Measurements from ENCODE around the gene GMCL1. TPM values are rescaled to one million over a fixed set of nuclear protein-coding genes. Genes with fewer than 3 reads are reported as not detected.
A peak's percentile ranks its signal among the peaks of the same experiment; 100 is the strongest.
"Not testable (repeated sequence)": the region's sequence is repeated elsewhere in the genome, so short reads cannot be mapped to it uniquely, and the experiment has no call there.

The GMCL1 gene
- total RNA-seq (2014; rRNA removed), result 6.7 and 9.1 TPM in 2 replicates
- polyA plus RNA-seq (2012), result 3.7 TPM

DNA sequence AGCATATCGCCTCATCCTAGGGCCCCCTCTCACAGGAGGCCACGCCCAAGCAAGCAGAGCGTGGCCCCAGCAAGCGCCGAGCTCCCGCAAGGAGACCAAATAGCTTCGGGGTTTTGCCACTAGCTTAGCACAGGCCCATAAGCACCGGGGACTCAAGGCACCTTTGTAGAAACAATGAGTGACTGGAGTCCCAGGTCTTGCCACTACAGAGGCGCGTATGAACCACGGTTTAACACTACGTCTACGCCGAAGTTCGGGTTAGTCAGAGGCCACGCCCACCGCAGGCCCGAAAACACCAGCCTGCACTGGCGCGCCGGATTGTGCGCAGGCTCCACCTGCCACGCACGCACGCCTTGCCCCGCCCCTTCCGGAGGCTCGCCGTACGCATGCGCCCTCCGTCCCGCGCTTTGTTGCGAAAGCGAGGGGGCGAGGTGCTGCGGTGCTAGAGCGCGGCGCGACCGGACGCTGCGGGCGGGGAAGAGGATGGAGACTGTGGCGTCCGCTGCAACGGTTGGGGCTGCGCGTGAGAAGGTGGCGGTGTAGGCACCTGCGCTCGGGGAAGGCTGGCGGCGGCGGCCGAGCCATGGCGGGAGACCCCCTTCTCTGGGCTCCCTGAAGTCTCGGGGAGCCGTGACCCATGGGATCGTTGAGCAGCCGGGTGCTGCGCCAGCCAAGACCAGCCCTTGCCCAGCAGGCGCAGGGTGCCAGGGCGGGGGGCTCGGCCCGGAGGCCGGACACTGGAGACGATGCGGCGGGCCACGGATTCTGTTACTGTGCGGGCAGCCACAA, at the start of gene GMCL1:
Gene GMCL1, plus strand, starts transcription at position 405 of the 789 bp plus-strand sequence. Its CDS starts 233 bp downstream, at position 638.
- peak; percentile 92 for DNase-seq (ENCODE audit: low read depth)

DNA sequence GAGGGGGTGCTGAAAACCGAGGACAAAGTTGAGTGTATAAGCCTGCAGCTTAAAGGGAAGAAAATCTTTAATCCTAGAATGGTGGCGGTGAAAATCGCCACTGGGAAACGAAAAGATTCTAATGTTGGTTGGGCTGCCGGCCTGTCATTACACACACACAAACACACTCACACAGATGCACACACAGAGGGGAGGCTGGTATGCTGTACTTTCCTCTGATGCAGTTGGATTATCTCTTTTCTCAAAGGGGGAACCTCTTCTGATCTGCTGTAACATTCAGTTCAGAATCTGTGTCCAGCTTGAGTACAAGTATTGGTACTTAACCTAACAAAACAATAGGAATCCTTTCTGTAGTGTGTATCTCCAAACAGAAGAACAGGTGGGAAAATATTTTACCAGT, 48.5 kb upstream of the GMCL1 start:
- no peak for DNase-seq (ENCODE audit: low read depth)

DNA sequence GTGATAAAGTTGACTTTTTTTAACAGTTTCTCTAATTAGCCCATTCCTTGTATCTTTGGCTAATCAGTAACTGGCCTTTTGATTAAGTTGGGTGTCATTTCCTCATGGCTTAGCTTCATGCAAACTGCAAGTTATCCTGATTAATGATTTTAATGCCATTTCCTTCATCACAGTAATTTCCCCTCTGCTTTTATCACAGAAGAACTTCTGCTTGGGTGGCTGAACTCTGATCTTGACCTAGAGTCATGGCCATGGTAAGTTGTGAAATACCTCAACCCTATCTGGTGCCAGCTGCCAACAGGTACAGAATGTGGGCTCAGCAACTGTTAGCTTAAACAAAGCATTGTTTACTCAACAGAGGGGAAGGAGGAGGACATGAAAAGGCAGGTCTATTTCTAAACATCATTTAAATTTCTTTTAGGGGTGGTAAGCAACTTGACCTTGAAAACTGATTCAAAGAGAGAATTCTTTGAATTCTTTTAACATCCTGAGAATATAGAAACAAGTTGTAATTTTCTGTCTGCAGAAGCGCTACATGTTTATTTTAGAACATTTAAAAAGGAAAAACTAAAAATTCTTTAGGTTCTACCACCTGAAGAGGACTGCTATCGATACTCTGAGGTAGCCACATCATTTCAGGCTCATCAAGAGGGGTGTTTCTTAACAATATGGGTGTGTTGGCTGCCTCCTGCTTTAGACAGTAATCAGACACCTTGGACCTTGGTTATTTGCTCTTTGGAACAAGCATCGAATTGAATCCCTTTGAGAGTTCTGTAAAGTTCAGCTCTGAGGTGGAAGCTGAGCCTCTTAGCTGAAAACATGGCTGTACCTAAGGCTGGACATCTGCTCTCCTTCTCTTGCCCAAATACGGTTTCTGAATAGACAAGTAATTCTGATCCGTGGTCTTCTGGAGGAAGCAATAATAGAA, 47.9 kb upstream of the GMCL1 start:
- no peak for DNase-seq (ENCODE audit: low read depth)

DNA sequence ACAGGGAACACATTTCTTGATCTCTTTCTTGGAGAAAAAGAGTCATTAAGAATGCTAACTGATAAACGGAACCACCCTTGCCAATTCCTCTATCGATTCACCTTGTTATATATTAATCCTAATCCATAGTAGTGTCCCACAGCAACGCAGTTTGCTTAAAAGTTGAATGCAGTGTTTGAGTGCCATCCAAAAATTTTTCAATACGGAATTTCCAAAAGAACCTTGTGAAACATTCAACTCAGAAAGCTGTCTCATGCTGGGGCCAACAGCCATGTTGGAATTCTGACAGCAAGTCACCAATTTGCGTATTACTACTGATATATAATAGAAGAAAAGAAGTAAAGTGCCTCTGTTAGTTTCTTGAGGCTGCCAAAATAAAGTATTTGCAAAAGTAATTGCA, 45.2 kb upstream of the GMCL1 start:
- no peak for DNase-seq (ENCODE audit: low read depth)

- DNase-seq (ENCODE audit: low read depth), result no peak
Observed at GRCh38 chr2:69785358-69785757, 44.1 kb upstream of the GMCL1 start.

DNA sequence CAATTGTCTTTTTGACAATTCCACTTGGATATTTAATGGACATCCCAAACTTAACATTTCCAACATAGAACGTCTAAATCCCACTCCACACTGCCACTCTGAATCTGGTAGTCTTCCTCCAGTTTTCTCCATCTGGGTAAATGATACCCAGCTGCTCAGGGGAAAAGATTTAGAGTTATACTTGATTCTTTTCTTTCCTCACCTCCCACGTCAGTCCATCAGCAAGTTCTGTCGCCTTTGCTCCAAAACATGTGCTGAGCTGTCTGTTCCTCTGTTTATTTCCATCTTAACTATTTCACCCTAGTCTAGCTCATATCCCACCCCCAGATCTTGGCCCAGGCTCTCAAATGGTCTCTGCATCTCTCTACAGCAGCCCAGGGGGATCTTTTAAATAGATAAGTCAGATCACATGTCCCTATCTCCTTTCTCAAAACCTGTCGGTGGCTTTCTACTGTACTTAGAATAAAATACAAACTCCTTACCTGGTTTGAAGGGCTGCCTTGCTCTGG, 43.4 kb upstream of the GMCL1 start:
- no peak for DNase-seq (ENCODE audit: low read depth)

- peak; percentile 95 for DNase-seq (ENCODE audit: low read depth)
Observed at GRCh38 chr2:69789175-69789721, 40.2 kb upstream of the GMCL1 start.

DNA sequence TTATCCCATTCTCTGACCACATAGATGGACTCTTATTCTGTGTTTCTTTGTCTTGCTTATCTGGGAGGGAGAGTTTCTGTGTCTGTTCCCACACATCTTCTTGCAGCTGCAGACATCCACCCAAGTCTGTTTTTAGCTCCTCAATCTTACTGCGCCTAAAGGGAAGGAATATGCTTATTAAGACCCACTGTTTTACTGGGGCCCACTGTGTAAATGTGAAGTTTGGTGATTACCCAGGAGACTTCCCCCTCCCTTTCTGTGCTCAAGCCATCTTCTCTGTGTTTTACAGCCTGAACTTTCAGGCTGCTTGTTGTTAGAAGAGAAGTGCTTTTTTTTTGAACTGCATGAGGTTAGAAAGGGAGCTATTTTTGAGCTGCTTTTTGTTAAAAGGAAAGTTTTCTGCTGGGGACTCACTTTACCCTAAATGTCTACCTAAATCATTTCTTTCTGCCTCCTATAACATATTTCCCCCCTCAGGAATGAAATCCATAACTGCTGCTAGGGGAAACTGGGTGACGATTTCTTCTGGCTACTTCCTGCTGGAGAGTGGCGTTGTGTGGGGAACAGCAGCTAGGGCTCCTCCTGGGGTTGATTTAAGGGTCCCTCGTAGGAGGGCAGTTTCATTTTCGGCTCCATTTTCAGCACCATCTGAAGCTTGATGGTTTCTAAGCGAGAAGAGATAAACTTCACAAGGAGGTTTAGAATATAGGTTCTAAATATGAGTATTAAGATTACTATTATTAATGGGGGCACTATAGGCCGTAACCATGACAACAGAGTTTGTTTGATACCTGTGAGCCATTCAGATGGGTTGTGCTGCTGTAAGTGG, 39.5 kb upstream of the GMCL1 start:
- no peak for DNase-seq (ENCODE audit: low read depth)

DNA sequence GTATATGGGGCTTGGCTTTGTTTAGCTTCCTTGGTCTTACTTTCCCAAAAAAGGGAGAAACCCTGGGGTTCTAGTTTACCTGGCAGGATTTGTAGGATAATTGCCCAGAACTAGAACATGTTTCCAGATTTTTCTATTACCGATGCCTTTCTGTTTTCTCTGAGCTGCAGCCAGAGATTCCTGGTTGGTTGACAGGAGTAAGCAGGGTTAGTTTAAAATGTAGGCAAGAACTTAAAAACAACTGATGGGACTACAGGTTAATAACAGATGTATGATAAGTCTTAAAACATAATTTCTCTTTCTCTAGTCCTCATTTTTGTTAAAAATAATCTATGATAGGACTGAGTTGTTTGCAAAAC, 38.9 kb upstream of the GMCL1 start:
- no peak for DNase-seq (ENCODE audit: low read depth)

DNA sequence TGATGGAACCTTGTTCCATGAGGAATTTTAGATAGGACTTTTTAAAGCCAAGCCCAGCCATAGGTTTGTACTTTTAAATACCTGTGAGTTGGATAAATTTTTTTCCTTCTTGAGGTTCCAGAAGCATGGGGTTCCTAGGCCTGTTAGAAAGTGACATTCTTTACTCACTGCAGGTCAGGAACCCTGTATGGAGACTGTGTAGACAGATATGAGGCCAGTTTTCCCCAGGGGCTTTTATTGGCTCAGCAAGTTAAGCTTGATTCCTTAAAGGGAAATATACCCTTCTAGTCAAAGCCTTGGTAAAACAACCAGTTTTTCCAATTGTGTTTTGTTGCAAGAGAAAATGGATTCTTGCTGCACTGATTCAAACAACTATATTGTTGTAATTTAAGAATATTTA, 38.4 kb upstream of the GMCL1 start:
- DNase-seq (ENCODE audit: low read depth), result peak; percentile 61

DNA sequence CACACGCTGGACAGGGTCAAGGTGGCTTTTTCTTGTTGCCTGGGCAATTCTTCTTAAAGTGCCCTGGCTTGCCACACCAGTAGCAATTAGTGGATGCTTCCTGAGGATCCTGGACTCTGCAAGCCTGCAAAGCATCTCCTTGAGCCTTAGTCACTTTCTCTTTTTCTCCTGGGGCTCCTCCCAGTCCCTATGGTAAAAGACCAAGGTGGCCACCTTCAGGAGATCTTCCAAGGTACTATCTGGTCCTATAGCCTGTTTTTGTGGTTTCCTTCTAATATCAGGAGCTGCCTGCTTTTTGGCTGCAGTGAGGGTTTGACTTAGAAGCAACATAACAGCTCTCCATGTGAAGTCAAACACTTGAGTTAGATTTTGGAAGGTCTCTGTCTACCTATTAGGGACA, 33.3 kb upstream of the GMCL1 start:
- no peak for DNase-seq (ENCODE audit: low read depth)

DNA sequence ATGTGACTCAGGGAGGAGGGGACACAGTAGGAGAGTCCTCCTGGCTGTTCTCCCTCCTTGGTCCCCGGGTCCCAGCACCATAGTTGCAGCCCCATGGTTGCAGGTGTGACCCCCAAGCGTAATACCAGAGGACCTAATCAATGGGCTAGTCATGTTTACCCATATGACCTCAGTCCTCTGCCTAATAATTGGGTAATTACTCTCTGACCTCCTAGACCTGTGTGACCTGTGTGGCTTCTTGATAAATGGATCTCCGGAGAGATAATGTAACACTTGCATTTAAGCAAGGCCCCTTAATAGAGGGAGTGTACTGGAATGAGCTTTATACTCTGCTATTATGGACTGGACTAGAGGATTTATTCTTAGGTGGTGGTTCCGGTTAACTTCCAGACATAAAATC, 32.2 kb upstream of the GMCL1 start:
- no peak for DNase-seq (ENCODE audit: low read depth)

DNA sequence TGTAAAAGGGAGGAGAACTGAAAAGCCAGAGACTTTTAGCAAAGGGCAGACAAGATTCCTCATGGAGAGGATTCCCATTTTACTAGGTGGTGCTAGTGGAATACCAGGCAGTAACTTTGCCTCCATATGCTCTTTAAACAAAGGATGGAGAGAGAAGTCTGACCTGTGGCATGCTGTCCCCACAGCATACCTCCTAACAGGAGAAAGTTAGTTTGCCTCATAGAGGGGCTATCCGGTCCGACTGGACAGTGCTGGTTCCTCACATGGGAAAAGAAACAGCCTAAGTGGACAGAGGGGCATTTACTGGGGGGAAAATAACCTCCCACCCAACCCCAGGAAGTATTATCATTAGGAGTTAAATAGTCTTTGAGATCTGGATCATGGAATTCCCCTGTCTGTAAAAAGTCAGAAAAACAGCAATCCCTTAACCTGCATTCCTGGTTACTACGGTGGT, 31.6 kb upstream of the GMCL1 start:
- DNase-seq (ENCODE audit: low read depth), result no peak

DNA sequence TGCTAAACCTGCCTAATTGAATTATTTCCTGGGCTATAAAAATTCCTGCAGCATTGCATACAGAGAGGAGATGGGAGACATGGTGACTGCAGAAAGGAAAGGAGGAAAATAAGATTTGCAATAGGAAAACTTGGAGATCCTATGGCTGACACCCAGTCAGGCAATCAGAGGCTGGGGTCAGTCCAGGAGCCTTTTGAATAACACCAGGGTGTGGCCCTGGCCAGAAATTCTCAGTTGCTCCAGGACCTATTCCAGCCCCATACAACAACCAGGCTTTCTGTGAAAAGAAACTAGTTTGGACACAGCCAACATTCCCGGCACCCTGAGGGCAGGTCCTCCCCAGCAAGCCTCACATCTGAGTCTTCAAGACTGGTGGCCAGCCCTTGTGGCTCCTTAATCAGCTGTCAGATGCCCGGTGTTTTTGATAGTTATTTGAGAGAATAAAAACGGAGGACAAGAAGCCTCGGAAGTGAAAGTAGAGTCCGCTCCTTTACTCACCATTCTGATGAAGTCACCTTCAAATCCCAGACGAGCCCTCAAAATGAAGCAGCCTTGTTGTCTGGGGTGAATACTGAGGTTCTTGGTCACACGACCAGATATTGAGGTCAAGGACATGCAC, 31.1 kb upstream of the GMCL1 start:
- peak; percentile 61 for DNase-seq (ENCODE audit: low read depth)

DNA sequence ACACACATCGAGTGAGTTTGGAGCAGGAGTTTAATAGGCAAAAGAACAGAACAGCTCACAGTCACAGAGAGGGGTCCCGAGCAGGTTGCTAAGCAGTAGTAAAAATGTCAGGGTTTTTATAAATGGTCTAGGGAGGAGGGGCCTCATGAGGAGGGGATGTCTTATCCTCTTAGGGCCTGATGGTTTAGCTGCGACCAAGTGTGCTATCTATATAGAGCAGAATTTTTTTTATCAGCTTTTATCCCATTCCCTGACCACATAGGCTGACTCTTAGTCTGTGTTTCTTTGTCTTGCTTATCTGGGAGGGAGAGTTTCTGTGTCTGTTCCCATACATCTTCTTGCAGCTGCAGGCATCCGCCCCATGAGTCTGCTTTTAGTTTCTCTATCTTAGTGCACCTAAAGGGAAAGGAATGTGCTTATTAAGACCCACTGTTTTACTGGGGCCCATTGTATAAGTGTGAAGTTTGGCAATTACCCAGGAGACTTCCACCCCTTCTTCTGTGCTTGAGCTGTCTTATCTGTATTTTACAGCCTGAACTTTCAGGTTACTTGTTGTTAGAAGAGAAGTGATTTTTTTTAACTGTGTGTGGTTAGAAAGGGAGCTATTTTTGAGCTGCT, 30.4 kb upstream of the GMCL1 start:
- peak; percentile 30 for DNase-seq (ENCODE audit: low read depth)

GRCh38 chr2:69801745-69802290, 27.6 kb upstream of the GMCL1 start:
- no peak for DNase-seq (ENCODE audit: low read depth)

DNA sequence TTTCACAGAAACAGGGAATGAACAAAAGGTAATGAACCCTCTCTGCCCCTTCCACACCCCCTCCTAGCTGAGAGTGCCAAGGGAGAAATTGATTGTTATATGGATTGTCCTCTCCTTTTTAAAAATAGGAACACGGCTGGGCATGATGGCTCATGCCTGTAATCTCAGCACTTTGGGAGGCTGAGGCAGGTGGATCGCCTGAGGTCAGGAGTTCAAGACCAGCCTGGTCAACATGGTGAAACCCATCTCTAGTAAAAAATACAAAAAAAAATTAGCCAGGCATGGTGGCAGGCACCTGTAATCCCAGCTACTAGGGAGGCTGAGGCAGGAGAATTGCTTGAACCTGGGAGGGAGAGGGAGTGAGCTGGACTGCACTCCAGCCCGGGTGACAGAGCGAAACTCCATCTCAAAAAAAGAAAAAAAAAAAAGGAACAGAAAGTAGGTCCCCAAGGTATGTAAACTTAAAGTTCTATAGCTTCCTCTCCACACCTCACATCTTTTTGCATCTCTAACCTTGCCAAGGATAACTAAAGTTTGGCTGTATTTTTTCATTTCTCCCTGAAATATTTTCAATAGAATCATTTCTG, 26.6 kb upstream of the GMCL1 start:
- not testable (repeated sequence) for DNase-seq (ENCODE audit: low read depth)

DNA sequence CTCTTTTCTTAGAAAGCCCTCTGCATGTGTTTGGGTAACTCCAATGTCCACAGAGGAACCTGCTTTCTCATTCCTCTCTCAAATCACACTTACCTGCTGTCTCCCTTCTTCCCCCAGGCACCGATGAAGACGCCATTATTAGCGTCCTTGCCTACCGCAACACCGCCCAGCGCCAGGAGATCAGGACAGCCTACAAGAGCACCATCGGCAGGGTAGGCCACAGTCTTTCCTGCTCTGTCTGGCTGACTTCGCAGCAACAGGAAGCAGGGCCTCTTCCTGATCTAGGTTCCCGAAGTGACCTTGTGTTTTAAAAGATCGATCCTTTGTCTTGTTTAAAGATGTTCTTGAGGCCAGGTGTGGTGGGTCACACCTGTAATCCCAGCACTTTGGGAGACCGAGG, 25.0 kb upstream of the GMCL1 start:
- DNase-seq (ENCODE audit: low read depth), result no peak

DNA sequence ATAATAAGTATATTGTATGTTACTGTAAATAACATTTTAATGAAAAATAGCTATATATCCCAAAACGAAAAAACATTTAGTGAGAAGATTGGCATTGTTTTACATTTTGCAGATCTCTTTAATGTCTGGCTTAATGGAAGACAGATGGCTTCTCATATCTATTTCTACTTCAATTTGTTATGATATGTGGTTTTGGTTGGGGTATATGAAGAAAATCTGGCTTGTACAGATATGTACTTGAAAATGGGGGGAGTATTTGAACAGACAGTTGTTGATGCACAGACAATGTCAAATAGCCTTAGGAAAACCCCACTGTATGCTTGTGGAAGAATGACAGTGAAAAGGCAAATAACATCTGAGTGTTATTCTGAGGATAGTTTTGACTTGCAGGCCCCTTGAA, 23.6 kb upstream of the GMCL1 start:
- DNase-seq (ENCODE audit: low read depth), result no peak

Measured in LHCN-M2 (cell line).